ENCODE data around the gene DTD1.

DNA sequence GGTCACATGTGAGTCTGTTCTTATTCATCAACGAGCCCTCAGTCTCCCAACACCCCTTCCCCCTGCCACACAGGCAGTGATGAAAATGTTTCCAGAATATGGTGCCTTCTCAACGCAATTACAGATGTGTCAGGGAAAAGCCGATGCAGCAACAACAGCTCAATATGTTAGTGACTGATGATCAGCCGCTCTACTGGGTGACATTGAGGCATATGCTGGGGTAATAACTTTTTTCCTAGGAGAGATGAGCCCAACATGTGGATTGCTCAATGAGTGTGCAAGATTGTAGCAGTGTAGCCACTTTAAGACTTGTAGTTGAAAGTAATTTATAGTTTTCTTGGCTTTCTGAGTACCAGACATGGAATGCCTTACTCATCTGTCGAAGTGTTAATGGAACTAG, 49.4 kb downstream of the DTD1 start:
- TF ChIP-seq, protein P1, sequence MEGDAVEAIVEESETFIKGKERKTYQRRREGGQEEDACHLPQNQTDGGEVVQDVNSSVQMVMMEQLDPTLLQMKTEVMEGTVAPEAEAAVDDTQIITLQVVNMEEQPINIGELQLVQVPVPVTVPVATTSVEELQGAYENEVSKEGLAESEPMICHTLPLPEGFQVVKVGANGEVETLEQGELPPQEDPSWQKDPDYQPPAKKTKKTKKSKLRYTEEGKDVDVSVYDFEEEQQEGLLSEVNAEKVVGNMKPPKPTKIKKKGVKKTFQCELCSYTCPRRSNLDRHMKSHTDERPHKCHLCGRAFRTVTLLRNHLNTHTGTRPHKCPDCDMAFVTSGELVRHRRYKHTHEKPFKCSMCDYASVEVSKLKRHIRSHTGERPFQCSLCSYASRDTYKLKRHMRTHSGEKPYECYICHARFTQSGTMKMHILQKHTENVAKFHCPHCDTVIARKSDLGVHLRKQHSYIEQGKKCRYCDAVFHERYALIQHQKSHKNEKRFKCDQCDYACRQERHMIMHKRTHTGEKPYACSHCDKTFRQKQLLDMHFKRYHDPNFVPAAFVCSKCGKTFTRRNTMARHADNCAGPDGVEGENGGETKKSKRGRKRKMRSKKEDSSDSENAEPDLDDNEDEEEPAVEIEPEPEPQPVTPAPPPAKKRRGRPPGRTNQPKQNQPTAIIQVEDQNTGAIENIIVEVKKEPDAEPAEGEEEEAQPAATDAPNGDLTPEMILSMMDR (IDR thresholded peaks at IDR 0.05), result no peak
- TF ChIP-seq POLR2A (IDR thresholded peaks at IDR 0.05), result no peak
